BE2C (cell line): ENCODE measurements around the gene IL1RL2.

ENCODE experiments used
- DNase-seq: peaks from one replicate; pipeline ENCODE4 v3.0.0-alpha.2; 2020
- H3K27me3 ChIP-seq: fragments of 250-450 bp; sonication (Bioruptor Pico); 2 replicates; pipeline ENCODE4 v1.5.1; 2020; ENCODE audit warnings: mild to moderate bottlenecking
- H3K36me3 ChIP-seq: fragments of 250-450 bp; sonication (Bioruptor Pico); 2 replicates; pipeline ENCODE4 v1.5.1; 2020; ENCODE audit warnings: mild to moderate bottlenecking
- H3K4me1 ChIP-seq: fragments of 250-450 bp; sonication (Bioruptor Pico); 2 replicates; pipeline ENCODE4 v1.5.1; 2020
- H3K4me3 ChIP-seq: 2 replicates; pipeline ENCODE4 v1.5.1; 2011; ENCODE audit warnings: low read depth, low read length
- H3K9me3 ChIP-seq: fragments of 250-450 bp; sonication (Bioruptor Pico); 2 replicates; pipeline ENCODE4 v1.5.1; 2020
- TF ChIP-seq, protein P1 (sequence below): IDR thresholded peaks from 2 replicates; pipeline ENCODE4 v1.5.1; 2012; ENCODE audit warnings: mild to moderate bottlenecking, low read depth, low read length

Gene IL1RL2

DNA sequence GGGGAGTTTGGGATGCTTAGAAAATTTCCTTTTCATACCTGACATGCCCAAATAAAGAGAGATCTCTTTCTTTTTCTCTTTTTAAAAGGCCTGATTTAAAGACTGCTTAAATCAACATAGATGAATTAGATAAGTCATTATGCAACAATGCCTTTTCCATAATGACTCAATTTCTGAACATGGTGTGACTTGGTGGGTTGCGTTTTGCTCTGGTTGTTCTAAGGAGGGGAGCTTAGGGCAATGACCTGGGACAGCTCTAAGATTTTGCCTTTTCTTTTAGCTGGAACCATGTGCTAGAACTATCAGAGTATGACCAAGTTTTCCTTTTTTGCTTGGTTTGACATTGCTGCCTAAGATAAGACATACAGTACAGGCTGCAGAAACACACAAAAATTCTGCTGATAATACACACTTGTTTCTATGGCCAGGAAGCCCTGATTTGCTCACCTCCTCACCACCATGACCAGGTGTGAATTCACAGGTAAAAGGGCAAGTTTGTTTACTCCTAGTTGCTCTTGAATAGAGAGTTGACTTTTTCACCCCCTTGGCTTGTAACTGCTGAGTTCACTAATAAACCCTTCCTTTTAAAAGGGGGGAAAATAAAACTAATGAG lies 66.4 kb downstream of the IL1RL2 start:
- TF ChIP-seq, protein P1, sequence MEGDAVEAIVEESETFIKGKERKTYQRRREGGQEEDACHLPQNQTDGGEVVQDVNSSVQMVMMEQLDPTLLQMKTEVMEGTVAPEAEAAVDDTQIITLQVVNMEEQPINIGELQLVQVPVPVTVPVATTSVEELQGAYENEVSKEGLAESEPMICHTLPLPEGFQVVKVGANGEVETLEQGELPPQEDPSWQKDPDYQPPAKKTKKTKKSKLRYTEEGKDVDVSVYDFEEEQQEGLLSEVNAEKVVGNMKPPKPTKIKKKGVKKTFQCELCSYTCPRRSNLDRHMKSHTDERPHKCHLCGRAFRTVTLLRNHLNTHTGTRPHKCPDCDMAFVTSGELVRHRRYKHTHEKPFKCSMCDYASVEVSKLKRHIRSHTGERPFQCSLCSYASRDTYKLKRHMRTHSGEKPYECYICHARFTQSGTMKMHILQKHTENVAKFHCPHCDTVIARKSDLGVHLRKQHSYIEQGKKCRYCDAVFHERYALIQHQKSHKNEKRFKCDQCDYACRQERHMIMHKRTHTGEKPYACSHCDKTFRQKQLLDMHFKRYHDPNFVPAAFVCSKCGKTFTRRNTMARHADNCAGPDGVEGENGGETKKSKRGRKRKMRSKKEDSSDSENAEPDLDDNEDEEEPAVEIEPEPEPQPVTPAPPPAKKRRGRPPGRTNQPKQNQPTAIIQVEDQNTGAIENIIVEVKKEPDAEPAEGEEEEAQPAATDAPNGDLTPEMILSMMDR = no peak
- Histone ChIP-seq H3K4me3 (no peak overlapping the region), H3K27me3 (no peaks in the 10 kb centered on the region), H3K9me3 (no peaks in the 10 kb centered on the region), H3K36me3 (no peaks in the 10 kb centered on the region), H3K4me1 (no peaks in the 10 kb centered on the region)
- no peak for DNase-seq

DNA sequence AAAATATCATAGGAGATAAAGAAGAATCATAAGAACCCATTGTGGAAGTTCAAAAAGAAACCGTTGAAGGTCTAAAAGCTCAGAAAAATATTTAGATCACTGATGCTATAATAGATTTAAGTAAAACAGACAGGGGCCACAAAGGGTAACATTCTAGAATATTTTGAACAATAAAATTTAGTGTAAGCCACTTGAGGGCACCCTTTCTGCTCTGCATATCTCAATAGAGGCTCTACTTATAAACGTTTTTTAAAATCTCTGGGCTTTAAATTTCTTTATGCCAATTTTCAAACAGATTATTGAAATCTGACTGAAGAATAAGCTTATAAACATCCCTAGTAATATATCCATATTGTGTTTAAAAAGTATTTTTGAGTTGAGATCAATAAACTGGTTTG lies 66.9 kb downstream of the IL1RL2 start:
- no peak overlapping the region for H3K4me3 ChIP-seq
- no peak for DNase-seq
- H3K36me3 ChIP-seq = no peaks in the 10 kb centered on the region
- H3K4me1 ChIP-seq = no peaks in the 10 kb centered on the region
- TF ChIP-seq, protein P1 = no peak
- no peaks in the 10 kb centered on the region for H3K9me3 ChIP-seq
- no peaks in the 10 kb centered on the region for H3K27me3 ChIP-seq

DNA sequence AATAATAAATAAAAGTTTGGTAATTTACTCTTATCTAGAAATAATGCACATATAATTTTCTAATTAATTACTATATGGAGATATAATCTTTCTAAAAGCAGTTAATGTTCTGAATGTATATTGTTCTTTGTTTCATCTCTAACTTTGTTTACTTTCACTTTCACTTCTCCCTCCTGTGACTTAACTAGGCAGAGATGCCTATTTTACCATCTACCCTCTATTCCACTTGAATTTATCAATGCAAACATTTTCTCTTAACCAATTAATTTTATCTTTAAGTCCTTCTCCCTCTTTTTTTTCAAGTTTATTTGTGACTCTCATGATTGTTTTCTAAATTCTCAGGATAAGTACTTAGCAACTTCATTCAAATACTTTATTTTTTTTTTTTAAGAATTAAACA lies 69.5 kb downstream of the IL1RL2 start:
- H3K36me3 ChIP-seq = no peaks in the 10 kb centered on the region
- TF ChIP-seq, protein P1 = no peak

DNA sequence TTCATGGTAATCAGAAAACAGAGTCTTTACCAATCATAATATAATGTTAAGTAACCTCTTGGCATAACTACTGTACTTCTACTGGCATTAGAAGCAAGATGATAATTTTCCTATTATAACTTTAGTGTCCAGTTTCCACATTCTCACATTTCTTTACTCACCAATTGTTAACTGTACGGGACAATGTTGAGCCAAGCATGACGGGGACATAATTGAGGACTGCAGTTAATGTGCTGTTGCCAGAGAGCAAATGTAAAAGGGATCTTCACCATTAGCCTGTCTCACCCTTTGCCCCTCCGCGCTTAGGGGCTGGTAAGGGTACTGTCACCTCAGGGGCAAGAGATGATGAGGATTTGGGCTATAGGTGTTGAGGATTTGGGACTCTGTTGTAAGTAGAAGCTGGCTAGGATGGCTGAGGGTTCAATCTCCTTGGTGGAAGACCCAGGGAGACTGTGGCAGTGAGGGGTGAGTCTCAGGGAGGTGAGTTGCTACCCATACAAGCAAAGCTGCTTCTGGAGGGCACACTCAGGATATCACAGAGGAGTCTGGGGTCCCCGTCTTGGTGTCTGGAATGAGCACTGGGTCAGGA lies 70.1 kb downstream of the IL1RL2 start:
- Histone ChIP-seq H3K27me3 (no peaks in the 10 kb centered on the region), H3K4me3 (no peak overlapping the region), H3K4me1 (no peaks in the 10 kb centered on the region), H3K36me3 (no peaks in the 10 kb centered on the region), H3K9me3 (no peaks in the 10 kb centered on the region)
- TF ChIP-seq, protein P1 = no peak
- DNase-seq = no peak

More for the DNA sequence above, 69.5 kb downstream of the IL1RL2 start:
- Histone ChIP-seq H3K4me1 (no peaks in the 10 kb centered on the region), H3K9me3 (no peaks in the 10 kb centered on the region), H3K4me3 (no peak overlapping the region), H3K27me3 (no peaks in the 10 kb centered on the region)
- no peak for DNase-seq

DNA sequence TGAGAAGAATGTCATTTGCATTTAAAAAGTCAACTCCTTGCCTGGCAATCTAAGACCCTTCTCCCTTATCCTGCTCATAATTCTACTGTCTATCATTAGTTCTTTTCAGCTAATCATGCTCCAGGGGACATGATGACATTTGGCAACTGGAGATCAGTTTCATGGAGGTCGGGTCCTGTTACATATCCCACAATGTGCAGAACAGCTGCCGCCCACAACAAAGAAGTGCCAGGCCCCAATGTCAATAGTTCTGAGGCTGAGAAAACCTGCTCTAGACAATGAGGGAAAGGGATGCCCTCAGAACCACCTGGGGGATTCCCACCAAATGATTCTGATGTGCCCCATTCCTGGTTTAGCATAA lies 71.2 kb downstream of the IL1RL2 start:
- H3K9me3 ChIP-seq = no peaks in the 10 kb centered on the region
- no peaks in the 10 kb centered on the region for H3K4me1 ChIP-seq
- H3K36me3 ChIP-seq = no peaks in the 10 kb centered on the region
- no peaks in the 10 kb centered on the region for H3K27me3 ChIP-seq
- no peak for DNase-seq
- TF ChIP-seq, protein P1 = no peak
- no peak overlapping the region for H3K4me3 ChIP-seq

DNA sequence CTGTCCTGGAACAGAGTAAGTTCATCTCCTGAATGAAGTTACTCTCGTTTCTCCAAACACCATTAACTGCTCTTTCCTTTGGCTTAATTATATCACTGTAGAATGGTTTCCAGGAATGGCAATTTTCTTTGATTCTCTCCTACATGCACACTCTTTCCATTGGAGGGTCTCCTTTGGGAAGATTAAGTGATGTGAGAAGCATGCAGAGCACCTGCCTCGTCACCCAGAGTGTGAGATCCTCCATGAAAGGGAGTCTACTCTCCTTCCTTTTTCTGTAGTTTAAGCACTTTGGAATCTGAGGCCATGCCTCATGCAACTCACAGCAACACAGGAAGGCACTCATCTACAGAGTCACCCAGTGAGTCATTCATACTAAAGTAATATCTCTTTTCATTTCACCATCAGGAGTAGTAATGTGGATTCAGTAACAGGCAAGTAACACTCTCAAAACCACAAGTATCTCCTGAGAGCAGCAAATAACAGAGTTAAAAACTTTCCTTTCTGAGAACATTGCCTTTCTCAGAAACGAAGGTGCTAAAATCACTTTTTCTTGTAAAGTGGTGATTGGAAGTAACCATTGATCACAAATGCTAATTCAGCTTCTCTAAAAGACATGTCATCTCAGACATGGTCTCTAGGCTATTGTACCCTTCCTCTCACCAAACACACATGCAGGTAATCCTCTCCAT lies 71.7 kb downstream of the IL1RL2 start:
- no peaks in the 10 kb centered on the region for H3K9me3 ChIP-seq
- no peaks in the 10 kb centered on the region for H3K27me3 ChIP-seq
- H3K4me1 ChIP-seq = no peaks in the 10 kb centered on the region
- TF ChIP-seq, protein P1 = no peak
- H3K4me3 ChIP-seq = no peak overlapping the region
- DNase-seq = no peak
- H3K36me3 ChIP-seq = no peaks in the 10 kb centered on the region
